GM19193 (cell line): ENCODE measurements around the gene CMPK1.

Source experiments
- POLR2A ChIP-seq: IDR thresholded peaks from 4 replicates; pipeline ENCODE4 v1.6.1; 2011; ENCODE audit not compliant: insufficient read depth, insufficient read length; ENCODE audit errors: extremely low read depth

Gene CMPK1

DNA sequence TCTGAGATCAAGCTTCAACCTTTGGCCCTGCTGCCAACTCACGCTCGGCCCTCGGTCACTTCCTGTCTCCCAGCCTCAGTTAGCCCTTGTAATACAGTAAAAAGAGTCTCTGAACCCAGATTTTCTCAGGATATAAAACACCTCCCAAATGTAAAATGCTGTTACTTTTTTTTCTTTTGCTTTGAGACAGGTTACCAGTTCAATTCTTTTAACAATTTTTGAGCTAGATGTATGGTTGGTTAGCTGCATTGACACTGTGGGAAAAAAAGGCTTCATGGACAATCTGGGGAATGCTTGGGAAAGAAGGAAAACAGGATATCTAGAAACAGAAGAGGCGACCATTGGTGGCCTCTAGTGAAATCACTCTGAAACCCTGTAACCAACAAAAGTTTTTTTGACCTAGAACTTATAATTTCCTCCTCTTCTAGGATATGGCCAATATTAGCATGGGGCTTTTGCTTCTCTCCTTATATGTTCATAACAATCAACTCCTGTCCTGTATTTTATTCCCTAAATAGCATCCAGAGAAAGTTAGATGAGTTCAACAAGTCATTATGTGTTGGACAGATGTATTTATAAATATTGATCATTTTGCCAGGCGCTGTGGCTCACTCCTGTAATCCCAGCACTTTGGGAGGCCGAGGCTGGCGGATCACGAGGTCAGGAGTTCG, 1.3 kb downstream of the CMPK1 start:
- no peak for TF ChIP-seq POLR2A

DNA sequence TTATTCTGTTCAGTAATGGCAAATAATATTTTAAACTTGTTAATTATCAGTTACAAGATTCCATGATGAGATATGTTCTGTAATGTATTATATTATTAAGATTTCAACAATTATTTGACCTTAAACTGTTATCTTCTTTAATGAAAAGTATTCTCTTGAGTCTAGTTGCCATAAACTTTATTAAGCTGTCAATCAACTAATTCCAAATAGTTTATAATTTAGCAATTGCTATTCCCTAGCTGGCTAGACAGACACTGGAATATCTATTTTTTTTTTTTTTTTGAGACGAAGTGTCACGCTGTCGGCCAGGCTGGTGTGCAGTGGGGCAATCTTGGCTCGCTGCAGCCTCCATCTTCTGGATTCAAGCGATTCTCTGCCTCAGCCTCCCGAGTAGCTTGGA, 3.8 kb downstream of the CMPK1 start:
- TF ChIP-seq POLR2A = no peak

DNA sequence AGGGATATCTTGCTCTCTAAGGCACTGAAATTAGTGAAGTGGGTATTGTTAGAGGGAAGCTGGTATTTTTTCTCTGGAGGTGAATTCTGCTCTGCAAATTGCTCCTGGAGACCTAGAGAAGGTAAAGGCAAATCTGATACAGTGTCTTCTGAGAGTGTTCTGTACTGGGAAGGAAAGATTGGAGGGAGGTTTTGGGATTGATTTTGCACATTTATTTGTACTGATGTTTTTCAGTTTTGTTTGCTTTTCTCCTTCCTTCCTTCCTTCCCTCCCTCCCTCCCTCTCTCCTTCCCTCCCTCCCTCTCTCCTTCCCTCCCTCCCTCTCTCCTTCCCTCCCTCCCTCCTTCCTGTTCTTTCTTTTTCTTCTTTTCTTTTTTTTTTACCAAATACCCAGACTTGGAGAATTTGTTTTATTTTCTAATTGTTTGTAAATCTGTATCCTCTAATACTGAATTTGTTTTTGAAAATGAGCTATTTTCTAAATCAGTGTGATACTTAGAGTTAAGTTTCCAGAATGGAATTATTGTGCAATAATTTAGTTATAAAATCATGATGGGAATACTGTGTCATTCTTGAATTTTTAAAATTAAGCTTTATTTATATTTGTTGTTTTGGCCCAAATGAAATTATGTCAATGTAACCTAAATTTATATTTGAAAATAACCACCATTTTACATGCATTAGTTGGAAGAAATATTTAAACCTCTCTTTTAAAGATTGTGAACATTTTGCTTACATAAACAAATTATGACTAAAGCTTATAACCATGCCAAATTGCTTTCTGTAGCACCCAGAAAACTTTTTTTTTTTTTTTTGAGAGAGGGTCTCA, 4.9 kb downstream of the CMPK1 start:
- TF ChIP-seq POLR2A = no peak

DNA sequence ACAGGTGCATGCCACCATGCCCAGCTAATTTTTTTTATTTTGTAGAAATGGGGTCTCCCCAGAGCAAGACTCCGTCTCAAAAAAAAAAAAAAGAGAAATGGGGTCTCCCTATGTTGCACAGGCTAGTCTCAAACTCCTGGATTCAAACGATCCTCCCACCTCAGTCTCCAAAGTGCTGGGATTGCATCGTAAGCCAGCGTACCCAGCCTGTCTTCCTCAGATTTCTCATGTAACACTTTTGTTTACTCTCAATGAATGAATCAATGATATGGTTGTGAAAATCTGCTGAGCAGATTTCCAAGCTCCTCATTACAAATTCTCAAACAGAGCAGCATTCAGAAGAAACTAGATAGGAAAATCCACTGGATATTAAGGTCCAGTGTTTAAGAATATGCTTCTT, 6.6 kb downstream of the CMPK1 start:
- no peak for TF ChIP-seq POLR2A

DNA sequence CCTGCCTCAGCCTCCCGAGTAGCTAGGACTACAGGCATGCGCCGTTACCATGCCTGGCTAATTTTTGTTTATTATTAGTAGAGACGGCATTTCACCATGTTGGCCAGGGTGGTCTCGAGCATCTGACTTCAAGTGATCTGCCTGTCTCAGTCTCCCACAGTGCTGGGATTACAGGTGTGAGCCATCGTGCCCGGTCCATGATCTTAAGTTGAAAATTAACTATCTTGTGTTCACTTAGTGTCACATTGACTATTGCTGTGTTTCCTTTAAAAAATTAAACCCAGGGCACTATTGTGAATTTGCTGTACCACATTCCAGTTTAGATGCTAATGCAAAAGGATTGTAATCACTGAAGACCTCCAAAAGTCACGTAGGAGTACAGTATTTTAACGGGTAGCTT, 14.1 kb downstream of the CMPK1 start:
- no peak for TF ChIP-seq POLR2A

DNA sequence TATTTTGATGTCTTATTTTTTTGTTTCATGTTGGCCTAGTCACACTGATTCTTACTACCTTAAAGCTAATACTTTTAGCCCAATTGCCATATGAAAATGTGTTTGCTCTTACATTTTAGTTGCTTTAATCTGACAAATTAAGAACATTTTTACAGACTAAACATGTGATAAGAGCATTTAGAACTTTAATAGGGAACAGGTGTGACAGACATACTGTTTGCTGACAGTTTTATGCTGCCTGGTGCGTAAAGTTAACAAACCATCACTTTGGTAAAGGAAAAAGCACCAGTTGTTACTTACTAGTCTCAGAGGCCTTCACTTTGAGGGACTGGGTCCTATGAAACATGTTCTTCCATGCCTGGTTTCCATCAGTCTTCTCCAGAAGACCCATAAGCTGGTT, 14.7 kb downstream of the CMPK1 start:
- no peak for TF ChIP-seq POLR2A

DNA sequence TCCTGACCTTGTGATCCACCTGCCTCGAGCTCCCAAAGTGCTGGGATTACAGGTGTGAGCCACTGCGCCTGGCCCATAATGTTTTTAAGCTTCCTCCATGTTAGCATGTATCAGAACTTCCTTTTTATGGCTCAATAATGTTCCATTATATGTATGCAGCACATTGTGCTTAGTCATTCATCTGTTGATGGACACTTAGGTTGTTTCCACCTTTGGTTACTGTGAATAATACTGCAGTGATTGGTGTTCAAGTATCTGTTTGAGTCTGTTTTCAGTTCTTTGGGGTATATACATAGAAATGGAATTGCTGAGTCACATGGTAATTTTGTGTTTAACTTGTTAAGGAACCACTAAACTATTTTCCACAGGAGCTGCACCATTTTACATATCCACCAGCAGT, 17.7 kb downstream of the CMPK1 start:
- TF ChIP-seq POLR2A = no peak

DNA sequence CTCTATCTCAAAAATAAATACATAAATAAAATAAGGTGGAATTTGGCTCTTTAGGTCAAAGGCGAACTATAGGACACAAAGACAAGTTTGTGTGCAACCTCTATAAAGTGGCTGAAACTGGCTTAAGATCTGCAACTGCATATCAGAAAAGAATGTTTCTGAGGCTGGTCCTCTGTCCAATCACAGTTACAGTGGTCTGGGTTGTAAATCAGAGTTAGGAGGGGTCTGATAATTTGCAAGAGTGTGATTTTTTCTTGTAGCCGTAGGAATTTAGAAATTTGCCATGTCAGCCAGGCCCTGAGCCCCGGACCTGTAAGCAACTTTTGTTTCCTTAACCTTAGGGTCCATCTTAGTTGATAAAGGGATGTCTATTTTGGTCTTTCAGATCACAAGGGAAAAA, 27.8 kb downstream of the CMPK1 start:
- no peak for TF ChIP-seq POLR2A

DNA sequence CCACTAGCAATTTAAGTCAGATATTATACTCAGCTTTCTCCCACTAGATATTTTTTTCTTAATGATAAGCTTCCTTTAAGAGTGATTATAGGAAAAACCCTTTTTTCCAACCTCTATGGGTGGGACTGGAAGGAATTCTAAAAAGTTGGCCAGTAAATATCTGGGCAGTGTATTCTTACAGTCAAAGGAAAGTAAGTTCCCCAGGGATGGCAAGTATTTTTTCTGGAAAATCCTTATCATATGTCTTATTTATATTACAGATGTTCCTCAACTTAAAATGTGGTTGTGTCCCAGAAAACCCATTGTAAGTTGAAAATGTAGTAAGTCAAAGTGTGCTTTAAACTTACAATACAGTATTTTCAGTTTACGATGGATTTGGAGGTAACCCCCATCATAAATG, 29.2 kb downstream of the CMPK1 start:
- no peak for TF ChIP-seq POLR2A

DNA sequence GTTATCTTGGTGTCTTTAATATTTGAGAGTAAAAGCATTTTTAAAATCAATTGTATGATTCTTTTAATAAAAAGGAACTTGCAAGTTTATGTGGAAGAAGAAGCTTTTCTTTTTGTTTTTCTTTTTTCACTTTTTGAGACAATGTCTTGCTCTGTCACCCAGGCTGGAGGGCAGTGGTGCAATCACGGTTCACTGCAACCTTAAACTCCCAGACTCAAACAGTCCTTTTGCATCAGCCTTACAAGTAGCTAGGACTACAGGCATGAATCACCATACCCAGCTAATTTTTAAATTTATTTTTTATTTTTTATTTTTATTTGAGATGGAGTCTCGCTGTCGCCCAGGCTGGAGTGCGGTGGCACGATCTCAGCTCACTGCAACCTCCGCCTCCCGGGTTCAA, 34.1 kb downstream of the CMPK1 start:
- TF ChIP-seq POLR2A = no peak

DNA sequence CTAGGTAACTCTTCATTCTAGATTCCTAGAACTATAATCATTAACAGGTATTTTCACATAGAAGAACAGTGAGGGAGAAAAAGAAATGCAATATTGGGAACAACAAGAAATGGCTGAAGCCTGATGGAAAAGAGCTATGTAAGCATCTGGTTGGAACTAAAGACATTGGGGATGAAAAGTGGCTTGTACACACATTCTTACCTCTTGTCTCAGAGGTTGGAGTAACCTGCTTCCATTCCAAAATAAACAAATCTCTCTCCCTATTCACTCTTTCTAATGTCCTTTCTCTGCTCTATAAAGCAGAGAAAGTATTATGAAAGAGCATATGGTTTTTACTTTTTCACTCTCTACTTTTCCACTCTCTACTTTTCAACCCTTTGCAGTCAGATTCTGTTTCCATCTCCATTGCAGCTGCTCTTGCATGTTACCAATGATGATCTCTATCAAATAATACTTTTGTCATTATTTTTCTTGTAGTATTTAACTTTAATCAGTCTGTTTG, 37.5 kb downstream of the CMPK1 start:
- TF ChIP-seq POLR2A = no peak

DNA sequence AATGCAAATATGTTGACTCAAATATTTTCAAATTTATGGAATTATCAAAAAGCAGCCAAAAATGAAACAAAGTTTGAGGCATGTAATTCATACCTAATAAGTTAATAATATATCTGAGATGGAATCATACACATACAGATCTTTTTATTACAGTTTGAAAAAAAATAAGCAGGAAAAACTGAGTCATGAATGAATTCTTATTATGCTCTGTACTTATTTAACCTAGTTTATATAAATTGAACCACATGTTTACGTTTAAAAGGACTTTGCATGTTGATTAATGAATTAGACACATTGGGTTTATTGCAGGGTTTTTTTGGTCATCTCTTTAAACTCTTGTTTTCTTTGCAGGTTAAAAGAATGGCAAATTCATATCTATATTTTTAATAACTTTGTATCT, 40.9 kb downstream of the CMPK1 start:
- TF ChIP-seq POLR2A = no peak

DNA sequence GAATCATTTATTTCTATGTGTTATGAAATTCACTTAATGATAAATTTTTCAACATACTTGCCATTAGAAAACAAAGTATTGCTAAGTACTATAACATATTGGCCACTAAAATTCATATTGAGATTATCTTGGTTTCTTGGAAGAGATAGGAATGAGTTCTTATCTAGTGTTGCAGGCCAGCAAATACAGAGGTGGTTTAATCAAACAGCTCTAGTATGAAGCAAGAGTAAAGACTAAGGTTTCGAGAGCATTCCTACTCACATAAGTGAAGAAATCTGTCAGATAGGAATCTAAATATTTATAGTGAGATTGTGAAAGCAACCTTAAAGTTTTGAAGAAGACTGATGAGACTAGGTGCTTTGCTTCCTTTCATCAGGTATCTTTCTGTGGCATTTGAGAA, 44.6 kb downstream of the CMPK1 start:
- no peak for TF ChIP-seq POLR2A

DNA sequence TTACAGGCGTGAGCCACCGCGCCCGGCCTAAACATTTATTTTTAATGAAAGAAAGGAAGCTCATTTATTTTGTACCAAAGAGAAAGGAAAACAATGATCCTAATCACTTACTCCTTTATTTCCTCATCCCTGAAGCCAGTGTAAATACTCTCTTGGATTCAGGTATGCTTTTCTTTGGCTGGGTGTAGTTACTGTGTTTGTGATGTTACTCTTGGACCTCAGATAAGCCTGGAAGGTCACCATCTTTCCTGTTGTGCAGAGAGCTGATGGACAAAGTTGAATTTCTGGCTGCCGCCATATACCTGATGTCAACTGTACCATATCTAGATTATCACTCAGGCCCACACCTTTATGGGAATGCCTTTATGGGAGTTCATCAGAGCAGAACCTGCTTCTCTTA, 47.1 kb downstream of the CMPK1 start:
- TF ChIP-seq POLR2A = no peak

DNA sequence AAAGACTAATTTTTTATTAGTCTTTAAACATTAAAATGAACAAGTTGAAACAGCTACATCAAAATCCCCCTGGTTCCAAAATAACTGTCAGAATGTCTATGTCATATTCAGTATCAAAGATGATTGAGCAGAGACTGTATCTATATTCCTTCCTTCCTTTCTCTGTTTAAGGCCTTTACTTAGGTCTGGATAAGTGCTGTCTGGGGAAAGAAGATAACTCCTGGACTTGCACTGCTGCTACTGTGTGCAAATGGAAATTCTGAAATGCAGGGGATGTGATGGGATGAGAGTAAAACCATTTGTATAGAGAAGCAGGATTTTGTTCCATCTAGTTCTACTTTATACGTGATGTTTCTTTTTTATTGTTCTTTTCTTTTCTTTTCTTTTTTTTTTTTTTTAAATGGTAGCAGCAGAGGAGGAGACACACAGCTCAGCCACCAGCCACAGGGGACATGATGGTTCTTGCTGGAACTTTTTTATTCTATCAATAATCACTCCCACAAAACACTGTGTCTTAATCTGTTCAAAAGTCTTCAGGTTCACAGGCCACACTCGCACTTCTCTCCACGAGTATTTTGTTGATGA, 48.9 kb downstream of the CMPK1 start:
- no peak for TF ChIP-seq POLR2A

DNA sequence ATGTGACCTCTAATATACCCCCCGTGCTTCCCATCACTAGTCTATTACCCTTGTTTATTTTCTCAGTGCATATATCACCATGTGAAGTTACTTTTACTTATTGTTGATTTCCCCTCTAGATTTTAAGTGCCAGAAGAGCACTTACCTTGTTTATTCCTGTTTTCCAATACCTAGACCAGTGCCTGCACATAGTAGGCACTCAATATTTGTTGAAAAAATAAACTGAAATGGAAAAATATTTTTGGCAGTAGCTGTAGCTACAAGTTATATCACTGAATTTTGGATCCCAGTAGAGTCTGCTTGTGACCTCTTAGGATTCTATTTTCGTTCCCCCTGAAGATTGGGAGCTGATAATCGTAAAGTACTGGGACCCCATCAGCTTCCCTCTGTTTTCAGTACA, 50.5 kb downstream of the CMPK1 start:
- TF ChIP-seq POLR2A = no peak
